RWPE1 (cell line): ENCODE measurements around the gene WWOX.

Experiments used
- CTCF ChIA-PET: fragments of 350-600 bp; sonication (Branson Sonifier 250); formaldehyde crosslinking; extraction: SDS; loops from one replicate; lab custom pipeline; 2021; lab: Yijun Ruan, JAX
- POLR2A ChIA-PET: fragments of 400-600 bp; formaldehyde crosslinking; extraction: SDS; loops from one replicate; lab custom pipeline; 2020; ENCODE audit warnings: antibody characterized with exemption; ENCODE audit not compliant: low non-redundant PET; lab: Yijun Ruan, JAX
- DNase-seq: peaks from one replicate; pipeline ENCODE4 v3.0.0; 2012; ENCODE audit warnings: low spot score
- H3K27ac ChIP-seq: fragments of 450-650 bp; 2 replicates; pipeline ENCODE4 v1.5.1; 2017
- TF ChIP-seq, protein P1 (sequence below): fragments of 450-650 bp; conservative IDR thresholded peaks from 2 replicates; pipeline ENCODE4 v1.5.1; 2017; ENCODE audit warnings: low read depth, mild to moderate bottlenecking

Gene WWOX

DNA sequence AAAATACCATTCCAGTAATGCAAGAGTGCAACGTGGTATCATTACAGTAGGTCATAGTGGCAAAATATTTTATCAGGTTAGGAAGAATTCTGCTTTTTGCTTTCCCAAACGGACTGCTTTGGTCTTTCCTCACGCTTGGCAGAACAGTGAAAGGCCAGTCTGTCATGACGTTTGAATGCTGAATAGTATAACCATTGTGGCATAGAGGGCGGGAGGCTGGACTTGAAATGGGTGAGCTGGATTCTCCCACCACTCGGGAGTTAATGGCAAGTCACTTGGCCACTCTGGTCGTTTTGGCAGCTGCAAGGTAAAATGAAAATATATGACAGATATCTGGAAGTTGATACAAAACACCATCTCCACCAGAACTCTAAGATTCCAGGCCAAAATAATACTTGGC lies 1109.9 kb downstream of the WWOX start:
- DNase-seq = no peak
- no peak overlapping the region for H3K27ac ChIP-seq
- TF ChIP-seq, protein P1, sequence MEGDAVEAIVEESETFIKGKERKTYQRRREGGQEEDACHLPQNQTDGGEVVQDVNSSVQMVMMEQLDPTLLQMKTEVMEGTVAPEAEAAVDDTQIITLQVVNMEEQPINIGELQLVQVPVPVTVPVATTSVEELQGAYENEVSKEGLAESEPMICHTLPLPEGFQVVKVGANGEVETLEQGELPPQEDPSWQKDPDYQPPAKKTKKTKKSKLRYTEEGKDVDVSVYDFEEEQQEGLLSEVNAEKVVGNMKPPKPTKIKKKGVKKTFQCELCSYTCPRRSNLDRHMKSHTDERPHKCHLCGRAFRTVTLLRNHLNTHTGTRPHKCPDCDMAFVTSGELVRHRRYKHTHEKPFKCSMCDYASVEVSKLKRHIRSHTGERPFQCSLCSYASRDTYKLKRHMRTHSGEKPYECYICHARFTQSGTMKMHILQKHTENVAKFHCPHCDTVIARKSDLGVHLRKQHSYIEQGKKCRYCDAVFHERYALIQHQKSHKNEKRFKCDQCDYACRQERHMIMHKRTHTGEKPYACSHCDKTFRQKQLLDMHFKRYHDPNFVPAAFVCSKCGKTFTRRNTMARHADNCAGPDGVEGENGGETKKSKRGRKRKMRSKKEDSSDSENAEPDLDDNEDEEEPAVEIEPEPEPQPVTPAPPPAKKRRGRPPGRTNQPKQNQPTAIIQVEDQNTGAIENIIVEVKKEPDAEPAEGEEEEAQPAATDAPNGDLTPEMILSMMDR = no peak
- ChIA-PET CTCF (no interaction called here), POLR2A (no interaction called here)

DNA sequence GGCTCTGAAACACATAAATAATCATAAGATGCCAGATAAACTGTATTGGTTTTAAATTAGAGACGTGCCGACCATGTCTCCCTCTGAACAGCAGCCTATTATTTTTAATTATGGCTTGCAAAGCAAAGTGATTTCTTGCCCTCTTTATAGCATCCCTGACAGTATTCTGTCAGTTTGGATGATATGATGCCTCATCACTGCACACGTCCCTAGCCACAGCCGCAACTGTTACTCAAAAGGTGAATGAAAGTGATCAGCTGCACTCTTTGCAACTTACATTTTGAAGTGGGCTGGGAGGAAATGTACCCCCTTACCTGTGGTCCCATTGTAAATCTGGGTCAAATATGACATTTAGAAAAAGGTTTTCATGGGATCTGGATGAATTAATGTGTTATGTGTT lies 1111.2 kb downstream of the WWOX start:
- TF ChIP-seq, protein P1 = no peak
- ChIA-PET CTCF (no interaction called here), POLR2A (no interaction called here)
- no peak for DNase-seq
- H3K27ac ChIP-seq = no peak overlapping the region

DNA sequence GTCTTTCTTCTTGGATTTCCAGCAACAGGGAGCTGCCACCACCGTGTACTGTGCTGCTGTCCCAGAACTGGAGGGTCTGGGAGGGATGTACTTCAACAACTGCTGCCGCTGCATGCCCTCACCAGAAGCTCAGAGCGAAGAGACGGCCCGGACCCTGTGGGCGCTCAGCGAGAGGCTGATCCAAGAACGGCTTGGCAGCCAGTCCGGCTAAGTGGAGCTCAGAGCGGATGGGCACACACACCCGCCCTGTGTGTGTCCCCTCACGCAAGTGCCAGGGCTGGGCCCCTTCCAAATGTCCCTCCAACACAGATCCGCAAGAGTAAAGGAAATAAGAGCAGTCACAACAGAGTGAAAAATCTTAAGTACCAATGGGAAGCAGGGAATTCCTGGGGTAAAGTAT lies 1112.1 kb downstream of the WWOX start:
- no peak overlapping the region for H3K27ac ChIP-seq
- DNase-seq = no peak
- CTCF ChIA-PET = interaction anchor here (0.6 kb wide), 1 partner anchor 48 kb away, joined by 3 read pairs; no protein-coding TSS in a partner anchor
- TF ChIP-seq, protein P1 = no peak
- POLR2A ChIA-PET = no interaction called here

- DNase-seq = no peak
- POLR2A ChIA-PET = no interaction called here
- TF ChIP-seq, protein P1 = no peak
- H3K27ac ChIP-seq = no peak overlapping the region
- CTCF ChIA-PET = interaction anchor here (0.6 kb wide), 1 partner anchor 48 kb away, joined by 3 read pairs; no protein-coding TSS in a partner anchor
Observed at GRCh38 chr16:79212114-79212791, 1112.8 kb downstream of the WWOX start.

DNA sequence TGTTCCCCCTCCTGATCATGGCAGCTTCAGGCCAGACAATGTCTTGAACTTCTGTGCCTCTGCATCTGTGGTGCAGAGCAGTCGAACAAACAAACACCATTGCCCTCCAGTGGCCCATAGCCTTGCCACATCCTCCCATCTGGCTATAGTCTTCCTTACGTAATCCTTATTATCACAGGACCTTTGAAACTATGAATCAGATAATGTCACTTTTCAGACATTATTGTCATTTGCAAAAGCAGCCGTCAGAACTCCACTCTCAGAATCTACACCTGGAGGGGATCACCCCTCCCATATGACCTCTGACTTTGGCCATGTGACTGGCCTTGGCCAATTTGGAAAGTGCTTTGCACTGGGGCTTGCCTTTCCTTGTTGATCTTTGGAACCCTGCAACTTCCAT lies 1113.8 kb downstream of the WWOX start:
- no peak for DNase-seq
- no peak overlapping the region for H3K27ac ChIP-seq

GRCh38 chr16:79215289-79215688 lies 1115.8 kb downstream of the WWOX start:
- no peak overlapping the region for H3K27ac ChIP-seq
- no peak for DNase-seq
- POLR2A ChIA-PET = no interaction called here
- CTCF ChIA-PET = interaction anchor here (0.6 to 0.7 kb wide), 2 partner anchors 302 to 710 kb away, joined by 3 to 4 read pairs; no protein-coding TSS in a partner anchor
- TF ChIP-seq, protein P1 = no peak

More for the DNA sequence above, 1113.8 kb downstream of the WWOX start:
- TF ChIP-seq, protein P1 = no peak
- ChIA-PET CTCF (no interaction called here), POLR2A (no interaction called here)
